ENCODE measurements around the gene FANCG. TPM values are rescaled to one million over a fixed set of nuclear protein-coding genes. Genes with fewer than 3 reads are reported as not detected.

The FANCG gene
- total and polyA plus RNA-seq, 2 of the 8 experiments (the other 6 are each of a cell fraction or from before 2014, with no cell fraction given): 66.6 to 87.1 TPM

DNA sequence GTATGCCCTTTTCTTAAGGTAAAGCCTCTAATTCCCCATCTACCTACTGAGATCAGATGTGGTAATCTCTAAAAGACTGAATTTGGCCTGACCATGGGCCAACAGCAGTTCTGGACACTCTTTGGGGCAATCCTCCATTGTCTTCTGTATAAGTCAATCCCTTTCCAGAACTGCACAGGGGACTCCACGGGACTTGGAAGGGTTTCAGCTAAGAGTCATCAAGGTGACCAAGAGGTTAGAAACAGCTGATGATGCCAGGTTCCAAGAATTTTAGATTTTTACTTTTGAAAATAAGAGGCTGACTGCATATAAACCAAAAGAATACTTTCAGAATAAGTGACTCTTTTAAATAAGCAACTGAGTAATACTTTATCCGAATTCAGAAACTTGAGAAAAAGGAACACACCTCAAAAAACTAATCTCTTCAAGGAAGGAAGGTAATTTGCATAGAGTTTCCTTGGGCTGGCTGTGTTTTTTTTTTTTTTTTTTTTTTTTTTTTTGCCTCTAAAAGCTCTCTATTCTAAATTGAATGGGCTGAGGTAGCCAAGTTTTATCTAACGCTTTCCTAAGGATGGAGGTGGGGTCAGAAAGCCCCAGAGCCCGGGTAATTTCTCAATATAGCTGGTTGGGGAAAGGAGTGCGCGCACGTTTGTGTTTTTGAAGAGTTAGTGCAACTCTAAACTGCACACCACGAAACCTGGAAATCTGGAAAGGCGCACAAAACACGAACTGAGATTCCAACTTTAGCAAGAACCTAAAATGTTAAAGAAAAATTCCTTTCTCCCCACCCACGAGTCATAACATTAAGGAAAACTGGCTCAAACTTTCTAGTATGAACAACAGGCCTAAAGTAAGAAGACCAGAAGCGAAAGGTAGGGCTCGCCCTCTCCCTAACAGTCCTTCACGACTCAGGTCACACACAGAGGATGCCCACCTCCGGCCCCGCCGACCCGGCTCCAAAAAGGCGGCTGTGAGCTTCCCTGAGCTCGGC is 8.6 kb downstream of the FANCG start:
- Histone ChIP-seq H4K8ac (ENCODE audit: extremely low read depth, insufficient read depth, low read length) (peak overlapping the region; percentile 94; the same call in 1 of the 2 replicates), H2BK120ac (replicated peaks; ENCODE audit: low read depth, low read length) (no peak overlapping the region), H3K27me3 (replicated peaks in 1 of 4; ENCODE audit: control insufficient read depth in 3 of 4, extremely low read depth in 1 of 4, insufficient read depth in 3 of 4, low read length in 3 of 4) (no peaks in the 10 kb centered on the region), H3K9ac (replicated peaks in 1 of 4; ENCODE audit: extremely low read depth in 1 of 4, low read depth in 3 of 4, low read length in 3 of 4) (peak overlapping the region; percentile 86 to 99 (median 93)), H3K23me2 (ENCODE audit: low read depth, low read length) (peaks cover 3% of the 10 kb centered on the region; the same call in 1 of the 2 replicates), H3K9me3 (ENCODE audit: insufficient read depth in 2 of 2, low read depth in 1 of 2, low read length in 1 of 2) (no peaks in the 10 kb centered on the region), H3K18ac (ENCODE audit: extremely low read depth, low read length) (no peak overlapping the region), H4K91ac (replicated peaks; ENCODE audit: insufficient read length, low read length) (peak overlapping the region; percentile 19), H4K20me1 (replicated peaks in 1 of 2; ENCODE audit: control insufficient read depth in 1 of 2, insufficient read depth in 2 of 2, low read length in 2 of 2) (peaks cover 19 to 35% of the 10 kb centered on the region in 2 experiments), H3K4me3 (ENCODE audit: extremely low read depth in 1 of 4, insufficient read depth in 2 of 4, low read depth in 3 of 4, low read length in 4 of 4) (peak overlapping the region; percentile 75 to 94 (median 87)), H3K79me2 (ENCODE audit: control insufficient read depth in 1 of 2, insufficient read depth in 2 of 2, low read length in 2 of 2) (peaks cover 38 to 53% of the 10 kb centered on the region in 2 experiments), H3K14ac (ENCODE audit: insufficient read length) (no peak overlapping the region), H3K36me3 (ENCODE audit: control insufficient read depth in 2 of 4, insufficient read depth in 4 of 4, low read length in 3 of 4) (peaks cover 24 to 51% (median 46%) of the 10 kb centered on the region in 4 experiments), H2BK12ac (ENCODE audit: low read depth, low read length) (no peak overlapping the region), H3K56ac (replicated peaks; ENCODE audit: insufficient read length, low read depth, low read length) (peak overlapping the region; percentile 78), H3K4ac (replicated peaks; ENCODE audit: insufficient read length, low read depth, low read length) (no peak overlapping the region), H3K79me1 (ENCODE audit: low read depth, low read length) (peaks cover 3% of the 10 kb centered on the region; the same call in 1 of the 2 replicates), H2BK5ac (ENCODE audit: low read depth, low read length) (peak overlapping the region; percentile 87), H2AFZ (ENCODE audit: low read length) (no peak overlapping the region), H2BK20ac (ENCODE audit: low read length) (no peak overlapping the region), H4K5ac (ENCODE audit: insufficient read length, low read depth, low read length) (peak overlapping the region; percentile 18), H3K4me1 (replicated peaks in 1 of 4; ENCODE audit: control insufficient read depth in 3 of 4, insufficient read depth in 4 of 4, low read length in 3 of 4) (peaks cover 4 to 12% (median 7%) of the 10 kb centered on the region in 4 experiments), H2BK15ac (ENCODE audit: low read length) (no peak overlapping the region), H3K4me2 (ENCODE audit: insufficient read depth in 1 of 2, low read depth in 2 of 2, low read length in 2 of 2) (peak overlapping the region; percentile 85 to 86), H3K23ac (ENCODE audit: insufficient read length) (no peak overlapping the region), H3K27ac (ENCODE audit: low read depth, low read length) (peak overlapping the region; percentile 93; the same call in 1 of the 2 replicates), H2AK5ac (ENCODE audit: low read depth, low read length) (no peak overlapping the region)
- ChIA-PET CTCF (ENCODE audit: partially characterized antibody) (interaction anchor here (0.6 to 4.4 kb wide), 10 partner anchors 9 to 171 kb away, joined by 3 to 15 read pairs (median 4); partner anchors contain the start of genes FANCG and PIGO), POLR2A (ENCODE audit: partially characterized antibody) (interaction anchor here (0.6 to 17.6 kb wide), 32 partner anchors 9 to 1881 kb away, joined by 3 to 440 read pairs (median 6); partner anchors contain the start of genes ATOSB, CCDC107, DNAJB5 and FANCG)
- TF ChIP-seq SAP30 (IDR thresholded peaks at IDR 0.05; ENCODE audit: insufficient read depth, insufficient replicate concordance, low read length) (peak; percentile 56), RBBP5 (IDR thresholded peaks at IDR 0.05; ENCODE audit: borderline replicate concordance, low read depth, low read length) (no peak), BCL11A (IDR thresholded peaks at IDR 0.05; ENCODE audit: low read depth in 2 of 2, low read length in 2 of 2) (no peak), POU5F1 (IDR thresholded peaks at IDR 0.05; ENCODE audit: low read depth, low read length) (no peak), TEAD4 (IDR thresholded peaks at IDR 0.05; ENCODE audit: low read depth, low read length) (no peak), EGR1 (IDR thresholded peaks at IDR 0.05; ENCODE audit: borderline replicate concordance, low read depth, low read length) (no peak), CREB1 (IDR thresholded peaks at IDR 0.05) (no peak)
- no peak for FAIRE-seq
- 6% methylated on average over 20 of the region's 20 CpGs; no CpG with 5 or more reads in 1 of the 2 experiments for WGBS, 2 experiments (ENCODE audit: extremely low coverage in 1 of 2, insufficient coverage in 1 of 2, insufficient read length in 1 of 2, insufficient replicate concordance in 2 of 2, low coverage in 1 of 2, low lambda C conversion rate in 2 of 2, missing lambda C conversion rate in 1 of 2)
- DNase-seq (ENCODE audit: low read depth in 1 of 2, low spot score in 2 of 2): no peak

All from H1 (cell line).